PC-3 (cell line): Measurements from ENCODE around the gene EFCAB6.

ENCODE experiments used
- CTCF ChIP-seq: fragments of 300-600 bp; sonication (generic); conservative IDR thresholded peaks from 2 replicates; pipeline ENCODE4 v1.5.1; 2017; ENCODE audit warnings: antibody characterized with exemption, low read depth, mild to moderate bottlenecking, low read length
- EZH2 ChIP-seq: fragments of 300-600 bp; sonication (generic); IDR thresholded peaks from one replicate; pipeline ENCODE4 v1.6.1; 2017; ENCODE audit warnings: antibody characterized with exemption, mild to moderate bottlenecking, low read length; ENCODE audit not compliant: unreplicated experiment

GRCh38 chr22:43616645-43617044, 195.5 kb downstream of the EFCAB6 start:
- no peak for TF ChIP-seq CTCF
- no peak for TF ChIP-seq EZH2
